Measurements from ENCODE around the gene EFNB2.

DNA sequence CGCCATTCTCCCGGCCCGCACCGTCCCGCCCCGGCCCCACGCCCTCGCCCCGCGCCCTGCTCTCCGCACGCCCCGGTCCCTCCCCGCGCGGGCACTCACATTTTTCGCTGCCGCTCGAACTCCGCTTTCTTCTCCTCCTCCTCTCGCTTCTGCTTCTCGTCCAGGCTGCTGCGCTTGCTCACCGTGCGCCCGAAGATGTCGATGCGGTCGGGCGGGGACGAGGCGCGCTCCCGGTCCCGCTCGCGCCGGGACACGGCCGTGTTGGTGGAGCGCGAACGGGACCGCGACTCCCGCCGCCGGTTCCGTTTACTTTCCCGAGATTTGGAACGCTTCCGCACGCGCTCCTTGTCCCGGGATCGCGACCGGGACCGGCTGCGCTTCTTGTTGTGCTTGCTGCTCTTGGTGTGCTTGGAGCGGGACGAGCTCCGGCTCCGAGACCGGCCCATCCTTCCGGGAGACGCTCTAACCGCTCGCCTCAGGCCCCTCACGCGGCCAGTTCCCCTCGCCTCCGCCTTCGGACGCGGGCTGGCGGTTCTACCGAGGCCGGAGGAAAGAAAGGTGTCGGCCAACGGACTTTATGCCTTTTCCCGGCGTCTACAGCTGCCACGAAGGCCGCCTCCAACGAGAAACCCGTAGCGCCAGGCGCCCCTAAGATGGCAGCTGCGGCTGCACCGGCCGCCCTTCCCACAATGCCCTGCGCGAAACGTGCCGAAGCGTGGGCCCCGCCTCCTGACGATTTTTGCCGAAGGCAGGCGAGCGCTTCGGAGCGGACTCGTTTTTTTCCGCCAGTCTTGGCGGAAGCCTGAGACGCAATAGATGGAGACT is 32.2 kb upstream of the EFNB2 start, which contains the start of gene ARGLU1:
- peak in 2 of 4 donors; percentile 87 to 94 for TF ChIP-seq POLR2A (IDR thresholded peaks at IDR 0.05)
- no peak for TF ChIP-seq CTCF (IDR thresholded peaks at IDR 0.05)
